ENCODE results near the gene EFHB. TPM values are rescaled to one million over a fixed set of nuclear protein-coding genes. Genes with fewer than 3 reads are reported as not detected.

The EFHB gene
- total and polyA plus RNA-seq, 4 donors = 1.4 to 12.5 (median 4.1) TPM

GRCh38 chr3:19917167-19917566 is 16.9 kb downstream of the EFHB start:
- no peak for TF ChIP-seq CTCF (IDR thresholded peaks at IDR 0.05; ENCODE audit: control extremely low read depth, extremely low read depth)
- no peak overlapping the region for H3K27ac ChIP-seq (ENCODE audit: low read depth in 1 of 2, low read length in 1 of 2)
- no peak for DNase-seq

GRCh38 chr3:19911452-19911851 is 22.6 kb downstream of the EFHB start:
- no peaks in the 10 kb centered on the region for H3K4me1 ChIP-seq (ENCODE audit: control insufficient read depth in 5 of 5, insufficient read depth in 5 of 5, low read length in 5 of 5)
- DNase-seq (no peak), ATAC-seq (ENCODE audit: insufficient read depth, low FRiP score) (no peak)
- no peak for TF ChIP-seq CTCF (IDR thresholded peaks at IDR 0.05; ENCODE audit: control extremely low read depth, extremely low read depth)
- no peak overlapping the region for H3K27ac ChIP-seq (ENCODE audit: low read depth in 1 of 2, low read length in 1 of 2)
- H3K36me3 ChIP-seq (ENCODE audit: control insufficient read depth in 4 of 4, insufficient read depth in 4 of 4, low read length in 4 of 4) = no peaks in the 10 kb centered on the region
- no peak overlapping the region for H3K9ac ChIP-seq (ENCODE audit: insufficient read depth in 1 of 2, low read length in 2 of 2)
- H3K27me3 ChIP-seq (ENCODE audit: control insufficient read depth in 3 of 3, insufficient read depth in 3 of 3, low read length in 2 of 3) = no peaks in the 10 kb centered on the region
- H3K4me3 ChIP-seq = no peak overlapping the region
- peaks cover 0 to 6% (median 2%) of the 10 kb centered on the region in 4 donors for H3K9me3 ChIP-seq (ENCODE audit: control insufficient read depth in 4 of 4, insufficient read depth in 3 of 4, low read length in 3 of 4)

More at GRCh38 chr3:19917167-19917566, 16.9 kb downstream of the EFHB start:
- H3K9me3 ChIP-seq (ENCODE audit: control insufficient read depth in 4 of 4, insufficient read depth in 3 of 4, low read length in 3 of 4) = peaks cover 0 to 4% (median 0%) of the 10 kb centered on the region in 4 donors
- 94 to 97% methylated on average over 1 of the region's 1 CpG for WGBS, 2 donors
- no peak for ATAC-seq (ENCODE audit: insufficient read depth, low FRiP score)
- H3K36me3 ChIP-seq (ENCODE audit: control insufficient read depth in 4 of 4, insufficient read depth in 4 of 4, low read length in 4 of 4) = no peaks in the 10 kb centered on the region
- no peaks in the 10 kb centered on the region for H3K27me3 ChIP-seq (ENCODE audit: control insufficient read depth in 3 of 3, insufficient read depth in 3 of 3, low read length in 2 of 3)
- H3K9ac ChIP-seq (ENCODE audit: insufficient read depth in 1 of 2, low read length in 2 of 2) = no peak overlapping the region
- no peaks in the 10 kb centered on the region for H3K4me1 ChIP-seq (ENCODE audit: control insufficient read depth in 5 of 5, insufficient read depth in 5 of 5, low read length in 5 of 5)
- H3K4me3 ChIP-seq = no peak overlapping the region

GRCh38 chr3:19907523-19907922 is 26.5 kb downstream of the EFHB start:
- no peak for ATAC-seq (ENCODE audit: insufficient read depth, low FRiP score)
- Histone ChIP-seq H3K36me3 (ENCODE audit: control insufficient read depth in 4 of 4, insufficient read depth in 4 of 4, low read length in 4 of 4) (no peaks in the 10 kb centered on the region), H3K27ac (ENCODE audit: low read depth in 1 of 2, low read length in 1 of 2) (no peak overlapping the region), H3K9ac (ENCODE audit: insufficient read depth in 1 of 2, low read length in 2 of 2) (no peak overlapping the region), H3K27me3 (ENCODE audit: control insufficient read depth in 3 of 3, insufficient read depth in 3 of 3, low read length in 2 of 3) (no peaks in the 10 kb centered on the region), H3K9me3 (ENCODE audit: control insufficient read depth in 4 of 4, insufficient read depth in 3 of 4, low read length in 3 of 4) (peaks cover 0 to 6% (median 0%) of the 10 kb centered on the region in 4 donors), H3K4me1 (ENCODE audit: control insufficient read depth in 5 of 5, insufficient read depth in 5 of 5, low read length in 5 of 5) (no peaks in the 10 kb centered on the region), H3K4me3 (no peak overlapping the region)
- TF ChIP-seq CTCF (IDR thresholded peaks at IDR 0.05; ENCODE audit: control extremely low read depth, extremely low read depth) = no peak
- WGBS, 2 donors = 88 to 91% methylated on average over 3 of the region's 3 CpGs
- no peak for DNase-seq

GRCh38 chr3:19903649-19904048 is 30.4 kb downstream of the EFHB start:
- Histone ChIP-seq H3K36me3 (ENCODE audit: control insufficient read depth in 4 of 4, insufficient read depth in 4 of 4, low read length in 4 of 4) (no peaks in the 10 kb centered on the region), H3K4me1 (ENCODE audit: control insufficient read depth in 5 of 5, insufficient read depth in 5 of 5, low read length in 5 of 5) (peaks cover 0 to 4% (median 0%) of the 10 kb centered on the region in 5 donors), H3K4me3 (no peak overlapping the region), H3K27me3 (ENCODE audit: control insufficient read depth in 3 of 3, insufficient read depth in 3 of 3, low read length in 2 of 3) (no peaks in the 10 kb centered on the region), H3K9ac (ENCODE audit: insufficient read depth in 1 of 2, low read length in 2 of 2) (no peak overlapping the region), H3K27ac (ENCODE audit: low read depth in 1 of 2, low read length in 1 of 2) (no peak overlapping the region), H3K9me3 (ENCODE audit: control insufficient read depth in 4 of 4, insufficient read depth in 3 of 4, low read length in 3 of 4) (no peaks in the 10 kb centered on the region)
- ATAC-seq (ENCODE audit: insufficient read depth, low FRiP score) = no peak
- TF ChIP-seq CTCF (IDR thresholded peaks at IDR 0.05; ENCODE audit: control extremely low read depth, extremely low read depth) = no peak
- WGBS, 2 donors = 85 to 87% methylated on average over 2 of the region's 2 CpGs
- DNase-seq = no peak

Data from lung (tissue), 12 donors.